Breast epithelium (tissue), 4 donors: ENCODE results near the gene AKAP8L. TPM values are rescaled to one million over a fixed set of nuclear protein-coding genes. Genes with fewer than 3 reads are reported as not detected.

Experiments
- DNase-seq, 2 donors: peaks; one replicate each; pipeline ENCODE4 v3.0.0-alpha.2; 2019; ENCODE audit warnings: low spot score in 2 of 2
- H3K27ac ChIP-seq, 2 donors: fragments of 200-600 bp; sonication (generic) in 1 of 2; one replicate each; pipeline ENCODE4 v1.5.1; 2016 to 2019; ENCODE audit warnings: mild to moderate bottlenecking in 1 of 2
- H3K27me3 ChIP-seq, 2 donors: fragments of 200-600 bp; sonication (generic) in 1 of 2; one replicate each; pipeline versions ENCODE4 v1.5.1 to v1.6.0; 2017 to 2019; ENCODE audit warnings: control low read depth in 1 of 2, mild to moderate bottlenecking in 1 of 2
- H3K36me3 ChIP-seq: fragments of 200-600 bp; one replicate; pipeline ENCODE4 v1.5.1; 2019
- H3K4me1 ChIP-seq, 2 donors: fragments of 200-600 bp; sonication (generic); one replicate each; pipeline ENCODE4 v1.5.1; 2016 to 2019; ENCODE audit warnings: control low read depth in 1 of 2
- H3K4me3 ChIP-seq, 3 donors: fragments of 200-600 bp; sonication (generic); 1 replicate in 2 of 3; 2 replicates in 1 of 3; pipeline ENCODE4 v1.5.1; 2016 to 2019; ENCODE audit warnings: mild to moderate bottlenecking in 3 of 3, moderate library complexity in 2 of 3
- H3K9me3 ChIP-seq, 2 donors: fragments of 200-600 bp; sonication (generic) in 1 of 2; one replicate each; pipeline ENCODE4 v1.5.1; 2016 to 2019; ENCODE audit warnings: control low read depth in 1 of 2
- POLR2A ChIP-seq: fragments of 450-650 bp; IDR thresholded peaks from one replicate; pipeline ENCODE4 v1.6.1; 2016; ENCODE audit warnings: antibody characterized with exemption, mild to moderate bottlenecking, moderate library complexity
- POLR2AphosphoS5 ChIP-seq, 3 donors: sonication (generic); formaldehyde crosslinking; IDR thresholded peaks; one replicate each; pipeline ENCODE4 v1.6.1; 2017; ENCODE audit warnings: antibody characterized with exemption in 3 of 3
- intact Hi-C: fragments of 100-400 bp; cut with DNase I; formaldehyde crosslinking; loops from one replicate; pipeline ENCODE4 v1.15.1; 2023; ENCODE audit warnings: low total_unique reads
- total RNA-seq, 3 donors: library from RNA; depleted of rRNA; stranded (reverse); fragments of >200 nt; gene quantifications; one replicate each; pipeline ENCODE4 v1.1.0, GENCODE V29; 2016
- TF ChIP-seq, protein P1 (sequence below), 3 donors: fragments of 450-650 bp; IDR thresholded peaks; one replicate each; pipeline ENCODE4 v1.5.1; 2016 to 2017; ENCODE audit warnings: antibody characterized with exemption in 3 of 3, mild to moderate bottlenecking in 3 of 3, moderate library complexity in 3 of 3

Gene AKAP8L
- total RNA-seq, 3 donors from 2014 or later: 77.6 to 141 (median 122) TPM

DNA sequence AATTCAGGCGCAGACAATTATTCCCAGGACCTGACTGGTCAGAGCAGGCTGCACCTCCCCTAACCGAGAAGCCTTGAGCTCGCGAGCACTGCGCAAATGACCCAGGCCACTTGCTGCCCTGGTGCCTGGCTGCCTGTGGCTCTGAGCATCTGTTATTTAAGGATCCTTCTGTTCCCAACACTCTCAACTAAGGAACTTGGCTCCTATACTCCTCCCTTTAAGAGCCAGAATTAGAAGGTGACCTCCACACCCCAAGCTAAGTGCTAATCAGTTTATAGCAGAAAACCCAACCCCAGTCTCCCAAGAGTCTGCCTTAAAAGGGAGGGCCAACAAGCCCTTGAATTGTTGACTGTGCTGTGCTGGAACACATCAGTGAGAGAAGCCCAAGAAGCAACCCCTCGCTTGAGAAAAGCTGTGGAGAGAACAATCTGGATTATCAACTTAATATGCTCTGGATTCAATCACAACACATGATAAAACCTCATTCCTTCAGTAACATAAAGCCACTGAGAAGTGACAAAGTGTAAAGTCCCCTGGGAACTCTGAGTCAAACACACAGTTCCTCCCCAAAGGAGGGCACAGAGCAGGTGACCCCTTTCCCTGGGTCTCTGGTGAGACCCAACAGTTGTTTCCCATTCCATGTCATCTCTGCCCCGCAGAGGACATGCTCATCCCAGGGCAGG is 14.6 kb downstream of the AKAP8L start:
- peak overlapping the region in 1 of 2 donors; percentile 43 for H3K27ac ChIP-seq
- no peak for DNase-seq
- no peak overlapping the region for H3K4me3 ChIP-seq
- H3K9me3 ChIP-seq: no peaks in the 10 kb centered on the region
- intact Hi-C loops: no loop called here
- H3K36me3 ChIP-seq: peaks cover 3% of the 10 kb centered on the region
- H3K4me1 ChIP-seq: no peaks in the 10 kb centered on the region
- no peaks in the 10 kb centered on the region for H3K27me3 ChIP-seq
- TF ChIP-seq POLR2AphosphoS5 (IDR thresholded peaks at IDR 0.05) (no peak), POLR2A (no peak)
- TF ChIP-seq, protein P1, sequence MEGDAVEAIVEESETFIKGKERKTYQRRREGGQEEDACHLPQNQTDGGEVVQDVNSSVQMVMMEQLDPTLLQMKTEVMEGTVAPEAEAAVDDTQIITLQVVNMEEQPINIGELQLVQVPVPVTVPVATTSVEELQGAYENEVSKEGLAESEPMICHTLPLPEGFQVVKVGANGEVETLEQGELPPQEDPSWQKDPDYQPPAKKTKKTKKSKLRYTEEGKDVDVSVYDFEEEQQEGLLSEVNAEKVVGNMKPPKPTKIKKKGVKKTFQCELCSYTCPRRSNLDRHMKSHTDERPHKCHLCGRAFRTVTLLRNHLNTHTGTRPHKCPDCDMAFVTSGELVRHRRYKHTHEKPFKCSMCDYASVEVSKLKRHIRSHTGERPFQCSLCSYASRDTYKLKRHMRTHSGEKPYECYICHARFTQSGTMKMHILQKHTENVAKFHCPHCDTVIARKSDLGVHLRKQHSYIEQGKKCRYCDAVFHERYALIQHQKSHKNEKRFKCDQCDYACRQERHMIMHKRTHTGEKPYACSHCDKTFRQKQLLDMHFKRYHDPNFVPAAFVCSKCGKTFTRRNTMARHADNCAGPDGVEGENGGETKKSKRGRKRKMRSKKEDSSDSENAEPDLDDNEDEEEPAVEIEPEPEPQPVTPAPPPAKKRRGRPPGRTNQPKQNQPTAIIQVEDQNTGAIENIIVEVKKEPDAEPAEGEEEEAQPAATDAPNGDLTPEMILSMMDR (IDR thresholded peaks at IDR 0.05): no peak

DNA sequence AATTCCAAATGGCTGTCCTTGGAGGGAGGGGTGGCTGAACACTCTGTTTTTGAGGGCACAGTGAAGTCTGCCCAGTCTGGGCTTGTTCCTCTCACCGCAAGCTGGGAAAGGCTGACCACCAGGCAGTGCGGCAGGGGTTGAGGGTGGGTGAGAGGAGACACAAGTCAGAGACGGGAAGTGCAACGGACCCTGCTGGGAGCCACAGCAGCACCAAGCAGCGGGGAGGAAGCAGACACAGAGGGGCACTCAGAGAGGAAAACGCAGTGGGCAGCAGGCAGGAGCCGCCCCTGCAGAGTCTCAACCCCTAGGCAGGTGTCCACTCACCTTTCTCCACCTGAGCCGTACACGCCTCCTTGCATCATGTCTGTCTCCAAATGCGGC is 15.6 kb downstream of the AKAP8L start:
- no peak overlapping the region for H3K4me3 ChIP-seq
- H3K9me3 ChIP-seq: no peaks in the 10 kb centered on the region
- no peak for DNase-seq
- H3K36me3 ChIP-seq: peaks cover 11% of the 10 kb centered on the region
- no peak overlapping the region for H3K27ac ChIP-seq
- TF ChIP-seq POLR2AphosphoS5 (IDR thresholded peaks at IDR 0.05) (no peak), POLR2A (no peak)
- TF ChIP-seq, protein P1 (IDR thresholded peaks at IDR 0.05): no peak
- no peaks in the 10 kb centered on the region for H3K4me1 ChIP-seq
- intact Hi-C loops: no loop called here
- no peaks in the 10 kb centered on the region for H3K27me3 ChIP-seq

DNA sequence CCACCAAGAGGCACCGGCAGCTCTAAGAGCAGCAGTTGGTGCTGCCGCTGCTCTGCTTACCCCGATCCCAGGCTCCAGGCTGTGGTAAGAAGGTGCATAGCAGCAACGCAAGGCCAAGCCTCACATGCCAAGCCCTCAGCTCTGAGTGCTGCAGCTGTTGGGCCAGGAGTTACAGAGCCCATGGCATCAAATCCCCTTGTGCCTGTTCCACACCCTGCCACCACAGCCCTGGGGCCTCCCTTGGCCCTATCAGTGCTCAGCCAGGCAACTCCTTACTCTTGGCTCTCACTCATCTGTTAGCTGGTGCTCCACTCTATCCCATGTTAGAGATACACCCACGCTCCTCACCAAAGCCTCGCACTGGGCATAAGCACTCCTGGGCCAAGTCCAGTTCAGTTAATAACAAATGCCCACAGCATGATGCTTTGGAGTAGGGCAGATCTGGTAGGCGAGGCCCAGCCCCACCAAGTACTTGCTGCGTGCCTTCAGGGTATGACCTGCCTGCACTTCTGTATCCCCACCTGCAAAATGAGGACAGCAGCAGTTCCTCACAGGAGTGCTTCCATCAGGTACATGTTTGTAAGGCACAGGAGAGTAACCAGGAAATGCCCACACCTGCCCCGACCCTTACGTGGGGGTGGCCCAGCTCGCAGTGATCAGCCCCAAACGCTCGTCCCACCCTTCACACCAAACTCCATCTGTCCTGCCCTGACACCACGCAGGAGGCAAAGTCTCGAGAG is 16.2 kb downstream of the AKAP8L start:
- Histone ChIP-seq H3K9me3 (no peaks in the 10 kb centered on the region), H3K4me1 (no peaks in the 10 kb centered on the region), H3K27me3 (no peaks in the 10 kb centered on the region), H3K36me3 (peaks cover 14% of the 10 kb centered on the region), H3K27ac (no peak overlapping the region), H3K4me3 (no peak overlapping the region)
- intact Hi-C loops: no loop called here
- DNase-seq: no peak
- TF ChIP-seq, protein P1 (IDR thresholded peaks at IDR 0.05): no peak
- no peak for TF ChIP-seq POLR2A
- no peak for TF ChIP-seq POLR2AphosphoS5 (IDR thresholded peaks at IDR 0.05)

DNA sequence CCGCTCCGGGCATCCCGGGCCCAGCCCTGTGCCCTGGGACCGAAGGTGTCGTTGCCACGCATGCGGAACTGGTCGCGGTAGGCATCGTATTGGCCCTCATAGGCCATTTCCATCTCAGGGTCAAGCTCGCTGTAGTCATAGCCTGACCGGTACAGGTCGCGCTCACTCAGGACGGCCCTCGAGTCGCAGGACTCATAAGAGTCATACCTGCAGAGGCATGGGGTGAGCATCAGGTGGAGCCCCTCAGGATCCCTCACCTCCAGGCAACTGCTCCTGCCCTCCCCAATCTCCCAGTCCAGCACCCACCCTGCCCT is 17.4 kb downstream of the AKAP8L start:
- H3K9me3 ChIP-seq: no peaks in the 10 kb centered on the region
- H3K4me1 ChIP-seq: no peaks in the 10 kb centered on the region
- no peaks in the 10 kb centered on the region for H3K27me3 ChIP-seq
- no peak overlapping the region for H3K4me3 ChIP-seq
- H3K36me3 ChIP-seq: peaks cover 14% of the 10 kb centered on the region
- DNase-seq: no peak
- no peak overlapping the region for H3K27ac ChIP-seq
- intact Hi-C loops: no loop called here
- TF ChIP-seq, protein P1 (IDR thresholded peaks at IDR 0.05): no peak
- no peak for TF ChIP-seq POLR2A
- TF ChIP-seq POLR2AphosphoS5 (IDR thresholded peaks at IDR 0.05): no peak
